CD8-positive, alpha-beta memory T cell (primary cell): ENCODE results near the gene CASP7. TPM values are rescaled to one million over a fixed set of nuclear protein-coding genes. Genes with fewer than 3 reads are reported as not detected.

ENCODE experiments used
- CTCF ChIA-PET: fragments of 350-600 bp; sonication (Branson Sonifier 250); formaldehyde crosslinking; loops from one replicate; lab custom pipeline; 2021; ENCODE audit warnings: antibody characterized with exemption; lab: Charles Lee
- POLR2A ChIA-PET: fragments of 350-600 bp; sonication (Branson Sonifier 250); formaldehyde crosslinking; loops from one replicate; lab custom pipeline; 2021; ENCODE audit warnings: antibody characterized with exemption; lab: Charles Lee
- DNase-seq, 5 donors: peaks; one replicate each; pipeline versions ENCODE4 v3.0.0 to v3.0.0-alpha.2; 2020 to 2022; ENCODE audit warnings: mixed read lengths in 1 of 5
- H3K27ac ChIP-seq: one replicate; pipeline ENCODE4 v1.7.0; 2013; ENCODE audit warnings: low read depth, mild to moderate bottlenecking, low read length, moderate library complexity
- H3K27me3 ChIP-seq: 2 replicates; pipeline ENCODE4 v1.7.0; 2013; ENCODE audit warnings: low read length, mild to moderate bottlenecking; ENCODE audit not compliant: insufficient read depth, poor library complexity, severe bottlenecking
- H3K36me3 ChIP-seq: 2 replicates; pipeline ENCODE4 v1.7.0; 2013; ENCODE audit warnings: mild to moderate bottlenecking, low read length, moderate library complexity; ENCODE audit not compliant: insufficient read depth
- H3K4me1 ChIP-seq: 2 replicates; pipeline ENCODE4 v1.7.0; 2013; ENCODE audit warnings: mild to moderate bottlenecking, low read length, moderate library complexity; ENCODE audit not compliant: insufficient read depth
- H3K4me3 ChIP-seq: 2 replicates; pipeline ENCODE4 v1.7.0; 2013; ENCODE audit warnings: mild to moderate bottlenecking, low read length
- H3K9me3 ChIP-seq: 2 replicates; pipeline ENCODE4 v1.7.0; 2013; ENCODE audit warnings: mild to moderate bottlenecking, low read length
- H3K27ac Mint-ChIP-seq, 8 donors: one replicate each; pipeline ENCODE4 v1.8.0; 2020 to 2021; ENCODE audit warnings: mixed read lengths in 8 of 8, mild to moderate bottlenecking in 6 of 8, inconsistent platforms in 3 of 8, moderate library complexity in 3 of 8
- H3K27me3 Mint-ChIP-seq, 2 donors: one replicate each; pipeline ENCODE4 v1.8.0; 2020 to 2021; ENCODE audit warnings: mixed read lengths in 2 of 2, mild to moderate bottlenecking in 1 of 2, moderate library complexity in 1 of 2
- H3K36me3 Mint-ChIP-seq, 3 donors: one replicate each; pipeline ENCODE4 v1.8.0; 2020 to 2021; ENCODE audit warnings: mixed read lengths in 3 of 3, inconsistent platforms in 1 of 3, mild to moderate bottlenecking in 1 of 3
- H3K4me1 Mint-ChIP-seq, 3 donors: one replicate each; pipeline ENCODE4 v1.8.0; 2020 to 2021; ENCODE audit warnings: mixed read lengths in 3 of 3, inconsistent platforms in 1 of 3, mild to moderate bottlenecking in 1 of 3
- H3K4me3 Mint-ChIP-seq, 7 donors: one replicate each; pipeline ENCODE4 v1.8.0; 2020 to 2021; ENCODE audit warnings: mixed read lengths in 7 of 7, mild to moderate bottlenecking in 6 of 7, moderate library complexity in 4 of 7, inconsistent platforms in 2 of 7
- H3K9me3 Mint-ChIP-seq, 5 donors: one replicate each; pipeline ENCODE4 v1.8.0; 2020 to 2022; ENCODE audit warnings: mixed read lengths in 5 of 5, mild to moderate bottlenecking in 3 of 5, moderate library complexity in 2 of 5, inconsistent platforms in 1 of 5
- polyA plus RNA-seq: library from polyadenylated mRNA; unstranded; fragments of 300-500 nt; fragmentation: Illumina TruSeq; gene quantifications from one replicate; pipeline ENCODE4 v1.2.3, GENCODE V29; 2021
- total RNA-seq, 2 experiments: library from RNA; stranded (reverse); gene quantifications; one replicate each; pipeline ENCODE4 v1.2.3, GENCODE V29; 2021

Gene CASP7
- total and polyA plus RNA-seq, 3 experiments from 2014 or later, result 21.4 to 29.4 (median 23.4) TPM

DNA sequence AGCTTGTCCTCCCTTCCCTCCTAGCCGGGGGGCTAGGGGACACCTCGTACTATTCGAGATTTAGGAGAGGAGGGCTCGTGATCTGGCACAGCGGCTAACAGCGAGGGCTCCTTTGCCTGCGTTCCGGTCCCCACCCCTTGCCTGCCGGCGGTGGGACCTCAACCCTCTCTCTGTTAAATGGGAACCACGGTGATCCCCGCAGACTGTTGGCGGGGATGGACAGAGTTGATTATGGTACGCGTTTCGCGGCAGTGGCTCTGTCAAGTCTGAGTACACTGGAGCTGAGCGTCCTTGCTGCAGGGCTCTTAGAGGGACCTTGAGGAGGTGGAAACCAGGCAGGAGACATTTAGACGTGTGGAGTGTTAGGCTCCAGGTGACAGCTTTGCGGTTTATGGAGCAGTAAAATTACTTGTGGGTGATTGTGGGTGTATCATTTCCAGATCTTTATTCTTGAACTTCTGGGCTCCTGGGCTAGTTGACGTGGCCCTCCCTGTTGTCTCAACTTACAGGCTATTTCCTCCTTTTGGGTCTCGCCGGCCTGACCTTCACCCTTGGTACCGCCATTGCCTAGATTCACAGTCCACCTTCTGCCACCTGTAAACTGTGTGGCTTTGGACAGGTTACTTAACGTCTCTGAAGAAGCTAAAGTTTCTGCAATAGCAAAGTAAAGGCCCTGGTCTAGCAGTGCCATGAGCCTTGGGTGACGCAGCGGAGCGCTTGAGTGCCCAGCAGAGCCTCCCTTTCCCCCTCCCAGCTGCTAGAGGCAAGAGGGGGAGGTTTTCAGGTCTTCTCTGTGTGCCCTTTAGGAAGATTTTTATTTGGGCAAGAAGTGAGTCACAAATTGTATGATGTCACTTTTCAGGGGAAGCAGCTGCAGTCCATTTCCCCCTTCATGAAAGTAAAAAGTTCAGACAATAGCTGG is 739 bp downstream of the CASP7 start:
- peaks cover 24% of the 10 kb centered on the region for H3K4me1 ChIP-seq
- peak in 4 of 5 donors; percentile 11 to 49 (median 14) for DNase-seq
- ChIA-PET POLR2A (no interaction called here), CTCF (interaction anchor here (1.0 to 2.5 kb wide), 3 partner anchors 12 to 42 kb away, joined by 3 to 11 read pairs (median 4); partner anchors contain the start of gene NRAP)
- Mint-ChIP-seq H3K9me3 (peaks cover 0 to 10% (median 0%) of the 10 kb centered on the region in 5 donors), H3K4me3 (peak overlapping the region; percentile 95 to 98 (median 97)), H3K36me3 (peaks cover 8 to 34% (median 21%) of the 10 kb centered on the region in 3 donors), H3K27ac (peak overlapping the region; percentile 86 to 98 (median 94)), H3K4me1 (peaks cover 50 to 62% (median 59%) of the 10 kb centered on the region in 3 donors), H3K27me3 (no peaks in the 10 kb centered on the region)
- H3K27ac ChIP-seq, result peak overlapping the region; percentile 86
- no peaks in the 10 kb centered on the region for H3K9me3 ChIP-seq
- no peaks in the 10 kb centered on the region for H3K36me3 ChIP-seq
- H3K4me3 ChIP-seq, result peak overlapping the region; percentile 97
- H3K27me3 ChIP-seq, result no peaks in the 10 kb centered on the region

GRCh38 chr10:113681533-113682470 is 2.1 kb downstream of the CASP7 start:
- H3K9me3 ChIP-seq, result peaks cover under 1% of the 10 kb centered on the region
- Mint-ChIP-seq H3K27me3 (no peaks in the 10 kb centered on the region), H3K9me3 (peaks cover 0 to 17% (median under 1%) of the 10 kb centered on the region in 5 donors), H3K4me3 (peak overlapping the region; percentile 95 to 98 (median 97)), H3K36me3 (peaks cover 8 to 39% (median 27%) of the 10 kb centered on the region in 3 donors), H3K4me1 (peaks cover 55 to 68% (median 62%) of the 10 kb centered on the region in 3 donors), H3K27ac (peak overlapping the region; percentile 64 to 98 (median 94))
- ChIA-PET CTCF (interaction anchor here (0.7 to 2.5 kb wide), 3 partner anchors 11 to 35 kb away, joined by 3 to 11 read pairs (median 3); no protein-coding TSS in a partner anchor), POLR2A (no interaction called here)
- peak overlapping the region; percentile 86 for H3K27ac ChIP-seq
- DNase-seq, result peak in 1 of 5 donors; percentile 32
- H3K27me3 ChIP-seq, result no peaks in the 10 kb centered on the region
- peaks cover 24% of the 10 kb centered on the region for H3K4me1 ChIP-seq
- no peak overlapping the region for H3K4me3 ChIP-seq
- H3K36me3 ChIP-seq, result no peaks in the 10 kb centered on the region

DNA sequence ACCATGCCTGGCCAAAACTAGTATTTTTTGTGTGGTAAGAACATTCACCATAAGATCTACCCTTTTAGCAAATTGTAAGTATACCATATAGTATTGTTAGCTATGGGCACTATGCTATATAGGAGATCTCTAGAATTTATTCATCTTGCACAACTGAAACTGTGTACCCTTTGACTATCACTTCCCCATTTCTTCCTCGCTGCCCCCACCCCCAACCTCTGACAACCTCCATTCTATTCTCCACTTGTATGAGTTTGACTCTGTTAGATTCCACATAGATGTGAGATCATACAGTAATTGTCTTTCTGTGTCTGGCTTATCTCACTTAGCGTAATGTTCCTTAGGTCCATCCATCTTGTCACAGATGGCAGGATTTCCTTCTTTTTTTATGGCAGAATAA is 3.6 kb downstream of the CASP7 start:
- Mint-ChIP-seq H3K4me3 (peak overlapping the region in 1 of 7 donors; percentile 7), H3K27ac (peak overlapping the region in 3 of 8 donors; percentile 1 to 53 (median 26)), H3K4me1 (peaks cover 58 to 69% (median 66%) of the 10 kb centered on the region in 3 donors), H3K36me3 (peaks cover 13 to 49% (median 42%) of the 10 kb centered on the region in 3 donors), H3K9me3 (peaks cover 12 to 26% (median 14%) of the 10 kb centered on the region in 5 donors), H3K27me3 (no peaks in the 10 kb centered on the region)
- Histone ChIP-seq H3K27ac (no peak overlapping the region), H3K4me3 (no peak overlapping the region), H3K36me3 (no peaks in the 10 kb centered on the region), H3K4me1 (peaks cover 23% of the 10 kb centered on the region), H3K9me3 (peaks cover 6% of the 10 kb centered on the region), H3K27me3 (no peaks in the 10 kb centered on the region)
- DNase-seq, result no peak
- CTCF ChIA-PET, result interaction anchor here (1.2 kb wide), 1 partner anchor 33 kb away, joined by 3 read pairs; no protein-coding TSS in a partner anchor
- POLR2A ChIA-PET, result no interaction called here

DNA sequence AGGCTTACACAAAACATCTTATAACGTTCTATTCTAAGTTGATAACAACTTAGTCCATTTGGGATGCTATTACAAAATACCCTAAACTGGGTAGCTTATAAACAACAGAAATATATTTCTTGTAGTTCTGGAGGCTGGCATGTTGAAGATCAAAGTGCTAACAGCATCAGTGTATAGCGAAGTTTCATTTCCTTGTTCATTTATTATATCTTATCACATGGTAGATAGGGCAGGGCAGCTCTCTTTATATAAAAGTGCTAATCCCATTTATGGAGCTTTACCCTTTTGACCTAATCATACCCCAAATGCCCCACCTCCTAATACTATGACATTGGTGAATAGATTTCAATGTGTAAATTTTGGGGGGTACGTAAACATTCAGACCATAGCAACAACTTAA is 6.3 kb downstream of the CASP7 start:
- CTCF ChIA-PET, result no interaction called here
- H3K9me3 Mint-ChIP-seq, result peaks cover 14 to 29% (median 20%) of the 10 kb centered on the region in 5 donors

DNA sequence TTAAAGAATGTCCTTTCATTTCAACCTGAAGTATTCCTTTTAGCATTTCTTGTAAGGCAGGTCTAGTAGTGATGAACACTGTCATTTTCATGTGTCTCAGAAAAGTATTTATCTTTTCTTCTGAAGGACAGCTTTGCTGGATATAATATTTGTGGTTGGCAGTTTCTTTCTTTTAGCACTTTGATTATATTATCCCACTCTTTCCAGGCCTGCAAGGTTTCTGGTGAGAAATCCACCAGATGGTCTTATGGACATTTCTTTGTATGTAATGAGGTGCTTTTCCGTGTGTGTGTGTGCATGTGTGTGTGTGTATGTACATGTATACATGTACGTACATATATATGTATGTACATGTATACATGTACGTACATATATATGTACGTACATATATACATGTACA is 7.3 kb downstream of the CASP7 start:
- Histone ChIP-seq H3K27me3 (no peaks in the 10 kb centered on the region), H3K9me3 (peaks cover 6% of the 10 kb centered on the region), H3K4me3 (no peak overlapping the region), H3K27ac (no peak overlapping the region), H3K36me3 (peaks cover 2% of the 10 kb centered on the region), H3K4me1 (peaks cover under 1% of the 10 kb centered on the region)
- Mint-ChIP-seq H3K9me3 (peaks cover 14 to 29% (median 24%) of the 10 kb centered on the region in 5 donors), H3K4me3 (no peak overlapping the region), H3K27ac (no peak overlapping the region), H3K4me1 (peaks cover 56 to 67% (median 65%) of the 10 kb centered on the region in 3 donors), H3K36me3 (peaks cover 17 to 75% (median 53%) of the 10 kb centered on the region in 3 donors), H3K27me3 (no peaks in the 10 kb centered on the region)
- CTCF ChIA-PET, result no interaction called here
- POLR2A ChIA-PET, result no interaction called here
- DNase-seq, result no peak

More for the DNA sequence above, 6.3 kb downstream of the CASP7 start:
- Mint-ChIP-seq H3K36me3 (peaks cover 15 to 68% (median 45%) of the 10 kb centered on the region in 3 donors), H3K27ac (no peak overlapping the region), H3K4me1 (peaks cover 64 to 77% (median 73%) of the 10 kb centered on the region in 3 donors), H3K4me3 (no peak overlapping the region), H3K27me3 (no peaks in the 10 kb centered on the region)
- no peak overlapping the region for H3K27ac ChIP-seq
- peaks cover 6% of the 10 kb centered on the region for H3K9me3 ChIP-seq
- no peaks in the 10 kb centered on the region for H3K36me3 ChIP-seq
- no peak overlapping the region for H3K4me3 ChIP-seq
- peaks cover 10% of the 10 kb centered on the region for H3K4me1 ChIP-seq
- no peak for DNase-seq
- H3K27me3 ChIP-seq, result no peaks in the 10 kb centered on the region
- POLR2A ChIA-PET, result no interaction called here

DNA sequence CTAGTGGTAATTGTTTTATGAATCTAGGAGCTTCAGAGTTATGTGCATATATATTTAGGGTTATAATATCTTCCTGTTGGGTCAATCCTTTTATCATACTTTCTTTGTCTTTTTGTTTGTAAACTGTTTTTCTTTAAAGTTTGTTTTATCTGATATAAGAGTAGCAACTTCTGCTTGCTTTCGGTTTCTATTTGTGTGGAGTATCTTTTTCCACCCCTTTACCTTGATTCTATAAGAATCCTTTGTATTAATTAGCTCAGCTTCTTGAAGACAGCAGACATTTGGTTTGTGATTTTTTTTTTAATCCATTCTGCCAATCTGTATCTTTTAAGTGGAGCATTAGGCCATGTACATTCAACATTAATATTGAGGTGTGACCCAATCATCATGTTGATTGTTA is 9.3 kb downstream of the CASP7 start:
- peak overlapping the region; percentile 3 to 72 (median 55) for H3K4me3 Mint-ChIP-seq
- H3K27ac ChIP-seq, result no peak overlapping the region
- H3K27ac Mint-ChIP-seq, result peak overlapping the region; percentile 6 to 88 (median 64)
- H3K27me3 ChIP-seq, result no peaks in the 10 kb centered on the region
- H3K4me3 ChIP-seq, result no peak overlapping the region
- ChIA-PET POLR2A (no interaction called here), CTCF (interaction anchor here (1.6 kb wide), 1 partner anchor 10 kb away, joined by 5 read pairs; no protein-coding TSS in a partner anchor)
- H3K9me3 ChIP-seq, result peaks cover 19% of the 10 kb centered on the region
- peaks cover 44 to 54% (median 52%) of the 10 kb centered on the region in 3 donors for H3K4me1 Mint-ChIP-seq
- no peaks in the 10 kb centered on the region for H3K27me3 Mint-ChIP-seq
- H3K36me3 Mint-ChIP-seq, result peaks cover 26 to 85% (median 61%) of the 10 kb centered on the region in 3 donors
- peaks cover 13% of the 10 kb centered on the region for H3K36me3 ChIP-seq
- peaks cover 31 to 45% (median 40%) of the 10 kb centered on the region in 5 donors for H3K9me3 Mint-ChIP-seq
- DNase-seq, result no peak
- no peaks in the 10 kb centered on the region for H3K4me1 ChIP-seq

GRCh38 chr10:113689574-113689973 is 9.9 kb downstream of the CASP7 start:
- CTCF ChIA-PET, result interaction anchor here (0.7 to 1.6 kb wide), 2 partner anchors 10 to 11 kb away, joined by 4 to 5 read pairs; no protein-coding TSS in a partner anchor
- Histone ChIP-seq H3K4me3 (no peak overlapping the region), H3K36me3 (peaks cover 13% of the 10 kb centered on the region), H3K9me3 (peaks cover 19% of the 10 kb centered on the region), H3K27ac (no peak overlapping the region), H3K4me1 (no peaks in the 10 kb centered on the region), H3K27me3 (no peaks in the 10 kb centered on the region)
- Mint-ChIP-seq H3K4me3 (peak overlapping the region in 4 of 7 donors; percentile 33 to 72 (median 50)), H3K27ac (peak overlapping the region in 6 of 8 donors; percentile 6 to 88 (median 44)), H3K27me3 (no peaks in the 10 kb centered on the region), H3K9me3 (peaks cover 35 to 47% (median 38%) of the 10 kb centered on the region in 5 donors), H3K36me3 (peaks cover 24 to 84% (median 61%) of the 10 kb centered on the region in 3 donors), H3K4me1 (peaks cover 41 to 51% (median 47%) of the 10 kb centered on the region in 3 donors)
- POLR2A ChIA-PET, result no interaction called here
- no peak for DNase-seq
